ENCODE data around the gene KIF26A. TPM values are rescaled to one million over a fixed set of nuclear protein-coding genes. Genes with fewer than 3 reads are reported as not detected.
"Not testable (repeated sequence)": the region's sequence is repeated elsewhere in the genome, so short reads cannot be mapped to it uniquely, and the experiment has no call there.

KIF26A gene
- total RNA-seq, 4 donors from 2014 or later, result 3.7 to 5.3 (median 4.5) TPM

- no peak for DNase-seq (ENCODE audit: low spot score in 2 of 2)
- intact Hi-C loops (cut with DNase I; ENCODE audit: low total_unique reads), result no loop called here
- TF ChIP-seq CTCF (IDR thresholded peaks at IDR 0.05) (no peak), POLR2A (IDR thresholded peaks at IDR 0.05) (no peak)
- WGBS, 2 donors, result 22 to 30% methylated on average over 8 to 13 of the region's 15 CpGs
- no peak overlapping the region for H3K4me3 ChIP-seq (ENCODE audit: low read depth, poor library complexity, severe bottlenecking)
These were observed 68.0 kb downstream of the KIF26A start for GRCh38 chr14:104206281-104206904.

GRCh38 chr14:104207142-104208014 is 69.0 kb downstream of the KIF26A start:
- 82 to 87% methylated on average over 20 to 22 of the region's 22 CpGs for WGBS, 2 donors

GRCh38 chr14:104208015-104208295 is 69.6 kb downstream of the KIF26A start:
- 75% methylated on average over 7 of the region's 13 CpGs; no CpG with 5 or more reads in 1 of the 2 donors for WGBS, 2 donors
- intact Hi-C loops (cut with DNase I; ENCODE audit: low total_unique reads); H3K4me3 ChIP-seq (ENCODE audit: low read depth, poor library complexity, severe bottlenecking); DNase-seq (ENCODE audit: low spot score in 2 of 2): not testable (repeated sequence)

More at GRCh38 chr14:104207142-104208014, 69.0 kb downstream of the KIF26A start:
- no peak for DNase-seq (ENCODE audit: low spot score in 2 of 2)
- intact Hi-C loops (cut with DNase I; ENCODE audit: low total_unique reads), result no loop called here
- H3K4me3 ChIP-seq (ENCODE audit: low read depth, poor library complexity, severe bottlenecking), result no peak overlapping the region
- TF ChIP-seq CTCF (IDR thresholded peaks at IDR 0.05) (no peak), POLR2A (IDR thresholded peaks at IDR 0.05) (no peak)

GRCh38 chr14:104208331-104208730 is 69.9 kb downstream of the KIF26A start:
- H3K4me3 ChIP-seq (ENCODE audit: low read depth, poor library complexity, severe bottlenecking); intact Hi-C loops (cut with DNase I; ENCODE audit: low total_unique reads); DNase-seq (ENCODE audit: low spot score in 2 of 2): not testable (repeated sequence)
- 88% methylated on average over 4 of the region's 21 CpGs; no CpG with 5 or more reads in 1 of the 2 donors for WGBS, 2 donors

GRCh38 chr14:104209071-104209470 is 70.7 kb downstream of the KIF26A start:
- 50 to 80% methylated on average over 2 to 9 of the region's 15 CpGs for WGBS, 2 donors
- H3K4me3 ChIP-seq (ENCODE audit: low read depth, poor library complexity, severe bottlenecking); intact Hi-C loops (cut with DNase I; ENCODE audit: low total_unique reads); DNase-seq (ENCODE audit: low spot score in 2 of 2): not testable (repeated sequence)

- intact Hi-C loops (cut with DNase I; ENCODE audit: low total_unique reads), result no loop called here
- DNase-seq (ENCODE audit: low spot score in 2 of 2), result no peak
- 72 to 74% methylated on average over 21 of the region's 21 CpGs for WGBS, 2 donors
- no peak for TF ChIP-seq POLR2A (IDR thresholded peaks at IDR 0.05)
- no peak for TF ChIP-seq CTCF (IDR thresholded peaks at IDR 0.05)
- no peak overlapping the region for H3K4me3 ChIP-seq (ENCODE audit: low read depth, poor library complexity, severe bottlenecking)
These were observed 71.8 kb downstream of the KIF26A start for GRCh38 chr14:104209985-104210816.

- WGBS, 2 donors, result 92 to 93% methylated on average over 10 to 11 of the region's 11 CpGs
- intact Hi-C loops (cut with DNase I; ENCODE audit: low total_unique reads), result no loop called here
- no peak for TF ChIP-seq POLR2A (IDR thresholded peaks at IDR 0.05)
- TF ChIP-seq CTCF (IDR thresholded peaks at IDR 0.05), result no peak
- no peak for DNase-seq (ENCODE audit: low spot score in 2 of 2)
- no peak overlapping the region for H3K4me3 ChIP-seq (ENCODE audit: low read depth, poor library complexity, severe bottlenecking)
These were observed 72.4 kb downstream of the KIF26A start for GRCh38 chr14:104210817-104211195.

Data from lower leg skin (tissue), 4 donors.